GM21529 (cell line): Measurements from ENCODE around the gene CFAP210.
"Not testable (repeated sequence)": the region's sequence is repeated elsewhere in the genome, so short reads cannot be mapped to it uniquely, and the experiment has no call there.

Experiments
- ATAC-seq: cut with Tn5 transposase; IDR thresholded peaks from one replicate; pipeline ENCODE4 v1.9.1; 2021; ENCODE audit not compliant: unreplicated experiment

The CFAP210 gene

DNA sequence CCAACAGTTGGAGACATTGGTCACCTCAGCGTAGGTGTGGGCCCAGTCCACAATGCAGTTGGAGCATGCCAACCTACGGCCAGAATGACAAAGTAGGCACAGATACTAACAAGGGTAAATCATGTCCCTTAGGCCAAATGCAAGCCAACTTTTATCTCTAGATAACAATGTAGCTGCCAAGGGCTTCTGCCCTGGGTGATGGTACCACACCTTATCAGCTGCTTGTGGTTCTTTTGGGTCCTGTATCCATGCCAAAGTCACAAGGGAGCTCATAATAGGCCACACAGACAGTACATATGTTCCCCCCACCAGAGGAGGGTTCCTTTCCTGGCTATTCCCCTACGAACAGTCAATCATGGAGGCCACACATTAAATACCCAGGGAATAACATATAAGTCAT is 19.1 kb upstream of the CFAP210 start:
- ATAC-seq, result no peak

- no peak for ATAC-seq
Observed at GRCh38 chr2:169712791-169713227, 18.6 kb upstream of the CFAP210 start.

DNA sequence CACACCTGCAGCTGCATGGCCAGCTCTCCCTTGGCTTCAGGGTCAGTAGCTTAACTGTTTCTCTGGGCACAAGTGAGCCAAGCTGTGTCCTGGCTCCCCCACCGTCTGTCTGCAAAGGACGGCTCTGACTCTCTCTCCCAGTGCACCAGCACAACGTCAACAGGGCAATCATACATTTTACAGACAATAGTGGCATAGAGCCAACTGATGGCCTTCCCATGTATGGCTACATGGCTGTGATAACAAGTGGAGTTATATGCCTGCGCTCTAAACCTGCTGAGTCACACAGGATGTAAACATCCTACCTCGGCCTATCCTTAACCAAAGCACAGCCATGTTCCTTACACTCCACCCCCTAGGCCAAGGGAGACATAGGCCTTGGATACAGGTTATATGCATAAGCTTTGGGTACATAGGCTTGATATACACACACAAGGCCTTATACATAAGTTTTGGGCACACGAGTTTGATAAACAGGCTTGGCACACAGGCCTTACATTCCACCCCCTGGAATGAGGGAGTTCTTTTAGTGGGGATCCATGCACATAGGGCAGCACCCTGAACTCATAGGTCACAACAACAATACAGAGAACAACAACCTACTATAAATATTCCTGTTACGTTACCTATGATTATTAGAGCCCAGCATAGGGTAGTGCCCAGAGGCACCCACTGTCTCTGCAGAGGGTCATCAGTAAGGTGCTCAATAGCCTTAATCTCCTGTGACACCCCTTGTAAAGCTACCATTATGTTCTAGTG is 17.7 kb upstream of the CFAP210 start:
- no peak for ATAC-seq

- no peak for ATAC-seq
Observed at GRCh38 chr2:169709981-169710380, 15.8 kb upstream of the CFAP210 start.

- ATAC-seq, result no peak
Observed at GRCh38 chr2:169709331-169709730, 15.1 kb upstream of the CFAP210 start.

GRCh38 chr2:169707626-169708025 is 13.4 kb upstream of the CFAP210 start:
- ATAC-seq, result no peak

DNA sequence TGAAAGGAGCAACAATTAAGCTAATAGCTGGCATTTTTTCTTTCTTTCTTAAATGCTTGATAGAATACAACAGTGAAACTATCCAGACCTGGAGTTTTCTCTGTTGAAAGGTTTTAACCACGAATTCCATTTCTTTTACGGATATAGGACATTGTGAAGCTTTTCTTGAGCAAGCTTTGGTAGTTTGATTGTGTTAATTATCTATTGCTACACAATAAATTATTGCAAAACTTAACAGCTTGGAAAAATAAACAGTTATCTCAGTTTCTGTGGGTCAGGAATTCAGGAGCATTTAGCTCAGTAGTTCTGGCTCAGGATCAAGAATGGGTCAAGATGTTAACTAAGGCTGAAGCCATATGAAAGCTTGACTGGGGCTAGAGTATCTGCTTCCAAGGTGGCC is 11.7 kb upstream of the CFAP210 start:
- ATAC-seq, result no peak

- ATAC-seq, result no peak
Observed at GRCh38 chr2:169704160-169704708, 10.0 kb upstream of the CFAP210 start.

- ATAC-seq, result no peak
Observed at GRCh38 chr2:169702996-169703395, 8.8 kb upstream of the CFAP210 start.

GRCh38 chr2:169699173-169699572 is 5.0 kb upstream of the CFAP210 start:
- ATAC-seq, result not testable (repeated sequence)

DNA sequence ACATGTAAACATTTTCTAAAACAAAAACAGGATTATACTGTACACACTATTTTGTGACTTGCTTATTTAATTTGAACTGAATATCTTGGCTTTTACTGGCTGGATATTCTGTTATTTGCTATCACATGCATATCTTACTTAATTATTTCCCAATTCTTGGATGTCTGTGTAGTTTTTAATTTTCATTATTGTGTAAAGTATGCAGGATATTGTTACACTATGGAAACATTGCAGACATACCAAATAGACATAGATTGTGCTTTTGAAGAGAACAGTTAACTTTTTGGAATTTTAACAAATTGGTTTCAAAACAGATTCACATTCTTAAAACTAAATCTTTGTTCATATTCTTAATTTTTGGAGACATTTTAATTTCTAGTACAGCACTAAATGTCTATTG is 2.2 kb upstream of the CFAP210 start:
- ATAC-seq, result no peak

DNA sequence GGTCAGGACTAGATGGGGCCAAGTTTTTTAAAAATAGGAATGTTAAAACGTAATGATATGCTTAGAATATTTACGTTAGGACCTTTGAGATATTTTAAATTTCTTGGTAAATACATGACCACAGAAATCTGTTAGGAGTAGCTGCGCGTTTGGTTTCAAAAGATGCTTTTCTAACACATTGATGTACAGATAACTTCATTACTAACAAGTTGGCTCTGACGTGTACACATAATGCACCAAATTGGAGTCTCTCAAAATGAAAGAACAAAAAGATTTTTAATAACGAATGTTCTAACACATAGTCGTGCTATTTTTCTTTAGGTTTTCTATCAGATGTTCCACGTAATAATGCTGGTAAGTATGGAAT is 672 bp upstream of the CFAP210 start:
- ATAC-seq, result no peak

DNA sequence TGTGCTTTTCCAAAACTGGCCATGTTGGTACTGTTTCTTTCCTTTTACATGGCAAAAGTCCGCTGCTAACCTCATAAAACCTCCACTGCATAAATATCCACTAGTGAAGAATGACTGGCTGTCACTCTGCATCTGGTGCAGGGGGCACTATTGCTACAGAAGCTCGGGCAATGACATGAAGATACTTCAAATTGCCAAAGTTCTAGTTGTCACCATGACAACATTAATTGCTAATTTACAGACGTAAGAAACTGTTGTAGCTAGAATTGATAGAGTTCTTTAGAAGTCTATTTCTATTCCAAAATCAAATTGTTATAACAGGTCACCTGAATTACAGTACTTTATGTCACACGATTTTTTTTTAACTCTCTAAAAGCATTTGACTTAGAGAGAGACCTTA is 845 bp downstream of the CFAP210 start:
- no peak for ATAC-seq

DNA sequence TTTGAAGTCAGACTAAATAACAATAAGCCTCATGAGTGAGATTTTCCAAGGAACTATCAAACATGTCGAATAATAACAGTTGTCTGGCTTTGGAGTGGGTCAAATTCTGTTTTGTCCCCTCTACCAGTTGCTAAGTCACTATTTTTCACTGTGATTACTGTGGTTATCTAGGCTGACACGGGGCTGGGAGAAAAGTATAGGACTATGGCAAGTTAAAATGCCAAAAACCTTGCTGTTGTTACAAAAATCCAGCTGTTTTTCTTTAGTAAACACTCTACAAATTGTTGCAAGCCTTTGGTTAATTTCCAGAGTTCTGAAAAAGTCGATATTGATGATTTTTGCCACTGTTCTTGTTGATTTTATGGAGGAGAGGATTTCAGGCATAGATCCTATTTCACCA is 1.5 kb downstream of the CFAP210 start:
- ATAC-seq, result no peak

DNA sequence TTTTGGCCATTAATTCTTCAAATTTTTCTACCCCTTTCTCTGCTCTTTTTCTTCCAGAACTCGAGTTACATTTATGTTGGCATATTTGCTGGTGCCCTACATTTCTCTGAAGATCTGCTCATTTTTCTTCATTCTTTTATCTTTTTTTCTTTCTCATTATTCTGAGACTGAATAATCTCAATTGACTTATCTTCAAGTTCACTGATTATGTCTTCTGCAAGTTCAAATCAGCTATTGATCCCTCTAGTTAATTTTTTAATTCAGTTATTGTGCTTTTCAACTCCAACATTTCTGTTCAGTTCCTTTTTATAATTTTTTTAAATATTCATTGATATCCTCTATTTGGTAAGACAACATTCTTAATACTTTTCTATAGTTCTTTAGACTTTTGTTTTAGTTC is 3.2 kb downstream of the CFAP210 start:
- ATAC-seq, result no peak

GRCh38 chr2:169687943-169688342 is 6.3 kb downstream of the CFAP210 start:
- not testable (repeated sequence) for ATAC-seq

- ATAC-seq, result not testable (repeated sequence)
Observed at GRCh38 chr2:169686825-169687224, 7.4 kb downstream of the CFAP210 start.

DNA sequence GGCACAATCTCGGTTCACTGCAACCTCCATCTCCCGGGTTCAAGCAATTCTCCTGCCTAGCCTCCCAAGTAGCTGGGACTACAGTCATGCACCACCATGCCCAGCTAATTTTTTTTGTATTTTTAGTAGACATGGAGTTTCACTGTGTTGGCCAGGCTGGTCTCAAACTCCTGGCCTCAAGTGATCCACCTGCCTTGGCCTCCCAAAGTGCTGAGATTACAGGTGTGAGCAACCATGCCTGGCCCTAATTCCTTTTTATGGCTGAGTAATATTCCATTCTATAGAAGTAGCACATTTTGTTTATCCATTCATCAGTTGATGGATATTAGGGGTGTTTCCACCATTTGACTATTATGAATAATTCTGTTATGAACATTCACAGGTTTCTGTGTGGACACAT is 9.5 kb downstream of the CFAP210 start:
- not testable (repeated sequence) for ATAC-seq

DNA sequence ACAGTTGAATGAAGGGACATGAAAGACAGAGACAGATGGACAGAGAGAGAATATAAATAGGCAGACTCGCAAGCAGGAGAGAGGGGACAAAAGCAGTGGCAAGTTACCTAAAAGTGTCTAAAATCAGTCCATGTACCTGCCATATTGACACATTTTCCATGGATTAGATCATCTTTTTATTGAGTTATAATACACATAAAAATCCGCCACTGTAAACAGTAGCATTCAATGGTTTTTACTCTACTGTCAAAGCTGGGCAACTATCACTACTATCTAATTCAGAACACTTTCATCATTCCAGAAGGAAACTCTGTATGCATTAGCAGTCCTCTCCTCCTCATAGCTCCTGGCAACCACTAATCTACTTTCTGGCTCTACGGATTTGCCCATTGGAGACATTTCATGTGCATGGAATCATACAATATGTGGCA is 10.1 kb downstream of the CFAP210 start:
- no peak for ATAC-seq

- ATAC-seq, result no peak
Observed at GRCh38 chr2:169683425-169684134, 10.6 kb downstream of the CFAP210 start.

GRCh38 chr2:169683054-169683424 is 11.2 kb downstream of the CFAP210 start:
- no peak for ATAC-seq

DNA sequence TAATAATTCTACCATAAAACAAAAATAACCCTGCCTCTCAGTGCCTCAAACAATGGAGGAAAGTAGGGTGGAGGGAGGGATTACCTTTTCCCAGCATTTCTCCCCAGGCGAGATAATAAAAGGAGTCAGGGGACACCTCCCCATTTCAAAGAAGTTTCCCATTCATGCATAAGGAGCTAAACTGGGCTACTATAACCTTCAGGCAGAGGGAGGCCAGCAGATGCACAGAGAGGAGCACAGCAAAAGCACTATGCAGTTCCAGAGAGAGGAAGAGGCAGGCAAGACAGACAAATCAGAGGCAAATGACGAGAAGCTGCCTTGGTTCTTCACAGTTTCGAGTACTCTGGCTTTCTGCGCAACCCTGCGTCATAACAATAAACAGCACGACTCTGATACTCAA is 17.4 kb downstream of the CFAP210 start:
- no peak for ATAC-seq
